Hepatocyte (in vitro differentiated cells): ENCODE measurements around the gene NEUROG1. TPM values are rescaled to one million over a fixed set of nuclear protein-coding genes. Genes with fewer than 3 reads are reported as not detected.

Source experiments
- DNase-seq: peaks from one replicate; pipeline ENCODE4 v3.0.0-alpha.2; 2016; ENCODE audit warnings: low spot score
- H2AFZ ChIP-seq: fragments of 200-600 bp; sonication (generic); 2 replicates; pipeline ENCODE4 v1.6.0; 2016; ENCODE audit warnings: antibody characterized with exemption, mild to moderate bottlenecking
- H3K27ac ChIP-seq: fragments of 200-600 bp; sonication (generic); 2 replicates; pipeline ENCODE4 v1.5.1; 2016; ENCODE audit warnings: mild to moderate bottlenecking
- H3K27me3 ChIP-seq: fragments of 200-600 bp; sonication (generic); 2 replicates; pipeline ENCODE4 v1.6.1; 2016
- H3K36me3 ChIP-seq: fragments of 200-600 bp; sonication (generic); replicated peaks from 2 replicates; pipeline ENCODE4 v1.5.1; 2016; ENCODE audit warnings: low read depth; ENCODE audit not compliant: insufficient read depth
- H3K4me1 ChIP-seq: fragments of 200-600 bp; sonication (generic); 2 replicates; pipeline ENCODE4 v1.5.1; 2016; ENCODE audit warnings: mild to moderate bottlenecking, moderate library complexity; ENCODE audit not compliant: insufficient read depth
- H3K4me2 ChIP-seq: fragments of 200-600 bp; sonication (generic); 2 replicates; pipeline ENCODE4 v1.6.0; 2016
- H3K4me3 ChIP-seq: fragments of 200-600 bp; sonication (generic); 2 replicates; pipeline ENCODE4 v1.5.1; 2016; ENCODE audit warnings: mild to moderate bottlenecking
- H3K79me2 ChIP-seq: fragments of 200-600 bp; sonication (generic); 2 replicates; pipeline ENCODE4 v1.6.0; 2017; ENCODE audit warnings: mild to moderate bottlenecking
- H3K9me2 ChIP-seq: fragments of 200-600 bp; sonication (generic); replicated peaks from 2 replicates; pipeline ENCODE4 v1.6.0; 2017; ENCODE audit warnings: mild to moderate bottlenecking; ENCODE audit not compliant: insufficient read depth
- H3K9me3 ChIP-seq: fragments of 200-600 bp; sonication (generic); 2 replicates; pipeline ENCODE4 v1.5.1; 2016; ENCODE audit warnings: low read depth, mild to moderate bottlenecking
- H4K20me1 ChIP-seq: fragments of 200-600 bp; sonication (generic); 2 replicates; pipeline ENCODE4 v1.6.0; 2016; ENCODE audit warnings: mild to moderate bottlenecking; ENCODE audit not compliant: insufficient read depth, poor library complexity, severe bottlenecking
- EZH2 ChIP-seq: fragments of 200-600 bp; sonication (generic); IDR thresholded peaks from 2 replicates; pipeline ENCODE4 v1.6.1; 2016; ENCODE audit warnings: antibody characterized with exemption, mild to moderate bottlenecking, borderline replicate concordance
- EZH2phosphoT487 ChIP-seq: fragments of 200-600 bp; sonication (generic); IDR thresholded peaks from one replicate; pipeline ENCODE4 v1.6.1; 2018; ENCODE audit warnings: antibody characterized with exemption, mild to moderate bottlenecking, low read depth, moderate library complexity; ENCODE audit not compliant: unreplicated experiment, severe bottlenecking
- WGBS: methylation state at CpG from one replicate; pipeline ENCODE4 v1.1.6; 2016; ENCODE audit warnings: low lambda C conversion rate; ENCODE audit errors: missing lambda C conversion rate; 5-methylcytosine and 5-hydroxymethylcytosine counted together
- polyA plus RNA-seq: library from polyadenylated mRNA; unstranded; fragments of >200 nt; fragmentation: Nextera tagmentation; extraction: Ambion mirVana; gene quantifications from 2 replicates; pipeline ENCODE4 v1.2.1, GENCODE V29; 2016
- total RNA-seq: library from RNA; depleted of rRNA; stranded (reverse); fragments of >200 nt; gene quantifications from 2 replicates; pipeline ENCODE4 v1.2.3, GENCODE V29; 2014
- TF ChIP-seq, protein P1 (sequence below): fragments of 200-600 bp; sonication (generic); IDR thresholded peaks from 2 replicates; pipeline ENCODE4 v1.5.1; 2016; ENCODE audit warnings: antibody characterized with exemption, mild to moderate bottlenecking; ENCODE audit not compliant: poor library complexity

Gene NEUROG1
- total and polyA plus RNA-seq, 2 experiments from 2014 or later: not detected

- H3K27me3 ChIP-seq: peaks cover 82% of the 10 kb centered on the region
- TF ChIP-seq EZH2 (no peak), EZH2phosphoT487 (no peak)
- TF ChIP-seq, protein P1, sequence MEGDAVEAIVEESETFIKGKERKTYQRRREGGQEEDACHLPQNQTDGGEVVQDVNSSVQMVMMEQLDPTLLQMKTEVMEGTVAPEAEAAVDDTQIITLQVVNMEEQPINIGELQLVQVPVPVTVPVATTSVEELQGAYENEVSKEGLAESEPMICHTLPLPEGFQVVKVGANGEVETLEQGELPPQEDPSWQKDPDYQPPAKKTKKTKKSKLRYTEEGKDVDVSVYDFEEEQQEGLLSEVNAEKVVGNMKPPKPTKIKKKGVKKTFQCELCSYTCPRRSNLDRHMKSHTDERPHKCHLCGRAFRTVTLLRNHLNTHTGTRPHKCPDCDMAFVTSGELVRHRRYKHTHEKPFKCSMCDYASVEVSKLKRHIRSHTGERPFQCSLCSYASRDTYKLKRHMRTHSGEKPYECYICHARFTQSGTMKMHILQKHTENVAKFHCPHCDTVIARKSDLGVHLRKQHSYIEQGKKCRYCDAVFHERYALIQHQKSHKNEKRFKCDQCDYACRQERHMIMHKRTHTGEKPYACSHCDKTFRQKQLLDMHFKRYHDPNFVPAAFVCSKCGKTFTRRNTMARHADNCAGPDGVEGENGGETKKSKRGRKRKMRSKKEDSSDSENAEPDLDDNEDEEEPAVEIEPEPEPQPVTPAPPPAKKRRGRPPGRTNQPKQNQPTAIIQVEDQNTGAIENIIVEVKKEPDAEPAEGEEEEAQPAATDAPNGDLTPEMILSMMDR: no peak
- 68% methylated on average over 8 of the region's 8 CpGs for WGBS
Measured at GRCh38 chr5:135547590-135548254, 12.0 kb upstream of the NEUROG1 start.

DNA sequence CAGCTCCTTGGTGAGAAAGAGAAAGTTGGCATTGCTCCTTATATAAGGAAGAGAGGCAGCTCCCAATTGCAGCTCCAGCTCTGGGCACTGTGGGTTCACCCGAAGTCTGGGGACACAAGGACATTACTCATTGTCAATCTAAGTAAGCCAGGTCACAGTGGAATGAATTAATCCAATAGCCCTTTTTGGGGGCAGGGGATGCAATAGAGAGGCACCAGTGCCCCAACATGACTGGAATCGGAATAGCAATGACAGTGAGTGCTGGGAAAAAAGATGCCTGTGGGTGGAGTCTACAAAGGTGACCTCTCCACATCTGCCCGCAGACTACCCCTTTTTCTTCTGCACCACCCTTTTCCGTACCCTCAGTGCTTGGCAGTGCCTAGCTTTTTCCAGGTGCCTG lies 11.1 kb upstream of the NEUROG1 start:
- peaks cover 90% of the 10 kb centered on the region for H3K27me3 ChIP-seq
- 62% methylated on average over 4 of the region's 4 CpGs for WGBS
- no peak overlapping the region for H3K4me3 ChIP-seq

More at GRCh38 chr5:135547590-135548254, 12.0 kb upstream of the NEUROG1 start:
- DNase-seq: no peak
- H3K4me2 ChIP-seq: no peak overlapping the region
- no peak overlapping the region for H3K27ac ChIP-seq
- H2AFZ ChIP-seq: no peak overlapping the region
- H3K4me1 ChIP-seq: peaks cover 18% of the 10 kb centered on the region
- no peaks in the 10 kb centered on the region for H3K9me2 ChIP-seq
- no peaks in the 10 kb centered on the region for H3K79me2 ChIP-seq
- H3K9me3 ChIP-seq: no peaks in the 10 kb centered on the region
- no peaks in the 10 kb centered on the region for H3K36me3 ChIP-seq
- H3K4me3 ChIP-seq: no peak overlapping the region
- H4K20me1 ChIP-seq: no peaks in the 10 kb centered on the region

GRCh38 chr5:135546101-135546500 lies 10.3 kb upstream of the NEUROG1 start:
- Histone ChIP-seq H3K9me2 (no peaks in the 10 kb centered on the region), H3K27ac (no peak overlapping the region), H3K4me3 (no peak overlapping the region), H4K20me1 (no peaks in the 10 kb centered on the region), H2AFZ (no peak overlapping the region), H3K79me2 (no peaks in the 10 kb centered on the region), H3K27me3 (peaks cover 98% of the 10 kb centered on the region), H3K36me3 (no peaks in the 10 kb centered on the region), H3K4me1 (peaks cover 18% of the 10 kb centered on the region), H3K4me2 (no peak overlapping the region), H3K9me3 (no peaks in the 10 kb centered on the region)
- WGBS: 58% methylated on average over 12 of the region's 12 CpGs
- DNase-seq: no peak
- no peak for TF ChIP-seq EZH2phosphoT487
- TF ChIP-seq EZH2: no peak
- TF ChIP-seq, protein P1: no peak

More for the DNA sequence above, 11.1 kb upstream of the NEUROG1 start:
- Histone ChIP-seq H3K4me2 (no peak overlapping the region), H3K9me2 (no peaks in the 10 kb centered on the region), H3K27ac (no peak overlapping the region), H3K9me3 (no peaks in the 10 kb centered on the region), H4K20me1 (no peaks in the 10 kb centered on the region), H3K79me2 (no peaks in the 10 kb centered on the region), H3K36me3 (no peaks in the 10 kb centered on the region), H3K4me1 (peaks cover 18% of the 10 kb centered on the region), H2AFZ (no peak overlapping the region)
- TF ChIP-seq, protein P1: no peak
- TF ChIP-seq EZH2: no peak
- no peak for TF ChIP-seq EZH2phosphoT487
- DNase-seq: no peak
